IPS-NIHi11 (cell line): ENCODE data around the gene NUP93.

Experiments
- DNase-seq: peaks from one replicate; pipeline ENCODE4 v3.0.0; 2012; ENCODE audit warnings: mixed read lengths, low spot score

The NUP93 gene

GRCh38 chr16:56817056-56817455 lies 87.1 kb downstream of the NUP93 start:
- no peak for DNase-seq

GRCh38 chr16:56817938-56818337 lies 88.0 kb downstream of the NUP93 start:
- no peak for DNase-seq

GRCh38 chr16:56823081-56823733 lies 93.3 kb downstream of the NUP93 start:
- DNase-seq: peak; percentile 17

- DNase-seq: peak; percentile 36
Observed at GRCh38 chr16:56824331-56824730, 94.4 kb downstream of the NUP93 start.

GRCh38 chr16:56824804-56825203 lies 94.9 kb downstream of the NUP93 start:
- no peak for DNase-seq

- no peak for DNase-seq
Observed at GRCh38 chr16:56825826-56826225, 95.9 kb downstream of the NUP93 start.

GRCh38 chr16:56828647-56829046 lies 98.7 kb downstream of the NUP93 start:
- DNase-seq: no peak

- no peak for DNase-seq
Observed at GRCh38 chr16:56830669-56831068, 100.7 kb downstream of the NUP93 start.

GRCh38 chr16:56832768-56833167 lies 102.8 kb downstream of the NUP93 start:
- no peak for DNase-seq

- DNase-seq: no peak
Observed at GRCh38 chr16:56833243-56833970, 103.5 kb downstream of the NUP93 start.

GRCh38 chr16:56835320-56835719 lies 105.4 kb downstream of the NUP93 start:
- DNase-seq: no peak

- DNase-seq: no peak
Observed at GRCh38 chr16:56836410-56837230, 106.7 kb downstream of the NUP93 start.

- no peak for DNase-seq
Observed at GRCh38 chr16:56838622-56839337, 108.9 kb downstream of the NUP93 start.

- DNase-seq: no peak
Observed at GRCh38 chr16:56841233-56841632, 111.3 kb downstream of the NUP93 start.

- DNase-seq: no peak
Observed at GRCh38 chr16:56841659-56842058, 111.7 kb downstream of the NUP93 start.

- DNase-seq: no peak
Observed at GRCh38 chr16:56842133-56842532, 112.2 kb downstream of the NUP93 start.

GRCh38 chr16:56844056-56844455 lies 114.1 kb downstream of the NUP93 start:
- DNase-seq: no peak

GRCh38 chr16:56847173-56847910 lies 117.4 kb downstream of the NUP93 start:
- no peak for DNase-seq

- DNase-seq: no peak
Observed at GRCh38 chr16:56848029-56848936, 118.4 kb downstream of the NUP93 start.

GRCh38 chr16:56848955-56849689 lies 119.2 kb downstream of the NUP93 start:
- DNase-seq: no peak
